ENCODE measurements around the gene PDE5A. TPM values are rescaled to one million over a fixed set of nuclear protein-coding genes. Genes with fewer than 3 reads are reported as not detected.
A peak's percentile ranks its signal among the peaks of the same experiment; 100 is the strongest.

The PDE5A gene
- polyA plus RNA-seq, 1 of the 3 experiments (the other 2 are of a cell fraction): 6.4 TPM

- peaks cover 24 to 25% of the 10 kb centered on the region in 2 experiments for H3K36me3 ChIP-seq (replicated peaks in 1 of 2; ENCODE audit: control insufficient read depth in 1 of 2, insufficient read depth in 2 of 2, low read length in 1 of 2)
- H3K9me2 ChIP-seq: no peaks in the 10 kb centered on the region
- 97% methylated on average over 1 of the region's 1 CpG for WGBS (ENCODE audit: low lambda C conversion rate)
- no peak overlapping the region for H3K4me2 ChIP-seq
- no peaks in the 10 kb centered on the region for H4K20me1 ChIP-seq (ENCODE audit: insufficient read depth)
- no peaks in the 10 kb centered on the region for H3K9me3 ChIP-seq
- H3K27ac ChIP-seq (ENCODE audit: low read depth in 2 of 2, low read length in 1 of 2): no peak overlapping the region
- no peak for DNase-seq
- POLR2A ChIA-PET: no interaction called here
- no peak overlapping the region for H2AFZ ChIP-seq (ENCODE audit: low read depth)
- H3K4me3 ChIP-seq (ENCODE audit: low read depth in 2 of 2, low read length in 1 of 2): no peak overlapping the region
- no peaks in the 10 kb centered on the region for H3F3A ChIP-seq (replicated peaks; ENCODE audit: insufficient read depth)
- TF ChIP-seq GATA2 (CRISPR knock-in tag; IDR thresholded peaks at IDR 0.05) (no peak), FOXM1 (IDR thresholded peaks at IDR 0.05; ENCODE audit: low read depth) (no peak), CTCF (IDR thresholded peaks at IDR 0.05) (no peak), RXRA (IDR thresholded peaks at IDR 0.05; ENCODE audit: borderline replicate concordance, low read depth) (no peak), RFX5 (IDR thresholded peaks at IDR 0.05; ENCODE audit: low read length) (no peak), EZH2phosphoT487 (IDR thresholded peaks at IDR 0.05; ENCODE audit: borderline replicate concordance, low read depth) (no peak)
- TF ChIP-seq, protein P1, sequence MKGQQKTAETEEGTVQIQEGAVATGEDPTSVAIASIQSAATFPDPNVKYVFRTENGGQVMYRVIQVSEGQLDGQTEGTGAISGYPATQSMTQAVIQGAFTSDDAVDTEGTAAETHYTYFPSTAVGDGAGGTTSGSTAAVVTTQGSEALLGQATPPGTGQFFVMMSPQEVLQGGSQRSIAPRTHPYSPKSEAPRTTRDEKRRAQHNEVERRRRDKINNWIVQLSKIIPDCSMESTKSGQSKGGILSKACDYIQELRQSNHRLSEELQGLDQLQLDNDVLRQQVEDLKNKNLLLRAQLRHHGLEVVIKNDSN (IDR thresholded peaks at IDR 0.05; ENCODE audit: borderline replicate concordance, low read depth): no peak
- H3K9ac ChIP-seq: no peak overlapping the region
- peaks cover 0 to 6% of the 10 kb centered on the region in 2 experiments; a peak in 1 of 4 replicates for H3K4me1 ChIP-seq (ENCODE audit: control insufficient read depth in 1 of 2, insufficient read depth in 2 of 2, low read depth in 1 of 2, low read length in 1 of 2)
- H3K79me2 ChIP-seq (ENCODE audit: insufficient read depth): no peaks in the 10 kb centered on the region
- CTCF ChIA-PET: interaction anchor here (1.1 kb wide), 1 partner anchor 9 kb away, joined by 3 read pairs; no protein-coding TSS in a partner anchor
- no peaks in the 10 kb centered on the region for H3K27me3 ChIP-seq (ENCODE audit: insufficient read depth)
These were observed 91.0 kb downstream of the PDE5A start for GRCh38 chr4:119537586-119537985.

DNA sequence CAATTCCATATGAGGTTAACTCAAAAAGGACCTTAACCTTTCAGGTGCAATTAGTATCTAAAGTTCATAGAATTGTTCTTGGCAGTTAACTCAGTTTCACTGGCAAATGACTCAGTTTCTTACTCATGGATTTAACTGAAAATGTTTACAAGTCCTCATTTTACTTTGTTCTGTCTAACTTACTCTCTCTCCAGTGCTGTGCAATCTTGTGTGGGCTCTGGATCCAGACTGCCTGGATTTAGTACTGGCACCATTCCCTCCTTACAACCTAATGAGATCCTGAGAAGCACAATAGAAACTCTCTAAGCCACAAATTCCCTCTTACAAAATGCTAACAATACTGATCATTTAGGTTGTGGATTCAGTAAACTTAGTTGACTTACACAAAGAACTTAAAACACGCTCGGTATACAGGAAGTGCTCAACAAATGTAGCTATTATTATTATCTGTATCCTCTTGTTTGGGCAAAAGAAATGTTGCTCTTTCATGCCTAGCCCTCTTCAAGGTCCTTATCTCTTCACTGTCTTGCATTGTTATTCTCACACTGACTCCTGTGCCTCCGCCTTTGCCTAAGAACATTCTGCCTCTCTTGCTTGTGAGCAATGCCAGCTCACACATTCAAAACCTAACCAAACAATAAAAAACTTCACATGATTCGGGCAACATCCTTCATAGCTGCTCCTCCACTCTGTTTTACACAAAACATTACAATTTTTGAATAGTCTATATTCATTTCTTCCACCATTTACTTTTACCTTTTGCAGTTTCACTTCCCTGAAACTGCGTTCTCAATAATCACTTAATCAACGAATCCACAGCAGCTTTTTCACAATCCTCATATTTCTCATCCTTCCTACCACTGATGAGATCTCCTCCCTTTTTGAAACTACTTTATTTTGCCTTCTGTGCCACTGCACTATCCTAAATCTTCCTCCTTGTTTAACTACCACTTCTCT lies 91.8 kb downstream of the PDE5A start:
- Histone ChIP-seq H2AFZ (ENCODE audit: low read depth) (no peak overlapping the region), H4K20me1 (ENCODE audit: insufficient read depth) (no peaks in the 10 kb centered on the region), H3K79me2 (ENCODE audit: insufficient read depth) (no peaks in the 10 kb centered on the region), H3K9ac (no peak overlapping the region), H3K9me2 (no peaks in the 10 kb centered on the region), H3K27ac (ENCODE audit: low read depth in 2 of 2, low read length in 1 of 2) (peak overlapping the region in 1 of 2 experiments; percentile 10; a peak in 1 of 4 replicates), H3K9me3 (no peaks in the 10 kb centered on the region), H3K4me1 (ENCODE audit: control insufficient read depth in 1 of 2, insufficient read depth in 2 of 2, low read depth in 1 of 2, low read length in 1 of 2) (peaks cover 0 to 6% of the 10 kb centered on the region in 2 experiments; a peak in 1 of 4 replicates), H3K27me3 (ENCODE audit: insufficient read depth) (no peaks in the 10 kb centered on the region), H3K4me3 (ENCODE audit: low read depth in 2 of 2, low read length in 1 of 2) (no peak overlapping the region), H3F3A (replicated peaks; ENCODE audit: insufficient read depth) (no peaks in the 10 kb centered on the region), H3K36me3 (replicated peaks in 1 of 2; ENCODE audit: control insufficient read depth in 1 of 2, insufficient read depth in 2 of 2, low read length in 1 of 2) (peaks cover 23 to 24% of the 10 kb centered on the region in 2 experiments), H3K4me2 (no peak overlapping the region)
- ChIA-PET POLR2A (no interaction called here), CTCF (interaction anchor here (1.1 kb wide), 1 partner anchor 9 kb away, joined by 3 read pairs; no protein-coding TSS in a partner anchor)
- TF ChIP-seq, protein P2, sequence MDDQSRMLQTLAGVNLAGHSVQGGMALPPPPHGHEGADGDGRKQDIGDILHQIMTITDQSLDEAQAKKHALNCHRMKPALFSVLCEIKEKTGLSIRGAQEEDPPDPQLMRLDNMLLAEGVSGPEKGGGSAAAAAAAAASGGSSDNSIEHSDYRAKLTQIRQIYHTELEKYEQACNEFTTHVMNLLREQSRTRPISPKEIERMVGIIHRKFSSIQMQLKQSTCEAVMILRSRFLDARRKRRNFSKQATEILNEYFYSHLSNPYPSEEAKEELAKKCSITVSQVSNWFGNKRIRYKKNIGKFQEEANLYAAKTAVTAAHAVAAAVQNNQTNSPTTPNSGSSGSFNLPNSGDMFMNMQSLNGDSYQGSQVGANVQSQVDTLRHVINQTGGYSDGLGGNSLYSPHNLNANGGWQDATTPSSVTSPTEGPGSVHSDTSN (IDR thresholded peaks at IDR 0.05): peak; percentile 75
- TF ChIP-seq CHD2 (IDR thresholded peaks at IDR 0.05; ENCODE audit: low read length, partially characterized antibody) (no peak), EP300 (IDR thresholded peaks at IDR 0.05; ENCODE audit: borderline replicate concordance in 1 of 2, low read depth in 1 of 2, low read length in 1 of 2) (peak in 1 of 2 experiments; percentile 28; a peak in 1 of 4 replicates), NFIC (IDR thresholded peaks at IDR 0.05; ENCODE audit: borderline replicate concordance) (peak; percentile 11; the same call in 1 of the 2 replicates), FOSL2 (IDR thresholded peaks at IDR 0.05; ENCODE audit: borderline replicate concordance, low read depth) (peak; percentile 36), JUND (IDR thresholded peaks at IDR 0.05) (0 out of 2 replicates have a peak, but pooled peaks have one; percentile 42), RFX5 (IDR thresholded peaks at IDR 0.05; ENCODE audit: low read length) (no peak)
- DNase-seq: no peak
- 91% methylated on average over 6 of the region's 6 CpGs for WGBS (ENCODE audit: low lambda C conversion rate)

All from SK-N-SH (cell line).